ENCODE results near the gene MPP7.

The MPP7 gene

GRCh38 chr10:28269842-28270456, 32.9 kb downstream of the MPP7 start:
- no peak for DNase-seq (ENCODE audit: low read depth)

GRCh38 chr10:28266449-28267224, 36.2 kb downstream of the MPP7 start:
- DNase-seq (ENCODE audit: low read depth): no peak

- DNase-seq (ENCODE audit: low read depth): no peak
Observed at GRCh38 chr10:28263136-28263857, 39.6 kb downstream of the MPP7 start.

GRCh38 chr10:28256776-28257175, 46.1 kb downstream of the MPP7 start:
- DNase-seq (ENCODE audit: low read depth): no peak

- no peak for DNase-seq (ENCODE audit: low read depth)
Observed at GRCh38 chr10:28254290-28254985, 48.4 kb downstream of the MPP7 start.

- DNase-seq (ENCODE audit: low read depth): no peak
Observed at GRCh38 chr10:28253169-28253785, 49.6 kb downstream of the MPP7 start.

Data from stimulated activated CD8-positive, alpha-beta memory T cell treated with anti-CD3 and anti-CD28 coated beads, Interleukin-12 subunit alpha, Interleukin-12 subunit beta, amount 100 ng/mL, for 1 hour (primary cell).